SK-N-DZ (cell line): ENCODE results near the gene PTBP1.

Experiments
- DNase-seq: peaks from one replicate; pipeline ENCODE4 v3.0.0-alpha.2; 2015; ENCODE audit warnings: low spot score

PTBP1 gene

DNA sequence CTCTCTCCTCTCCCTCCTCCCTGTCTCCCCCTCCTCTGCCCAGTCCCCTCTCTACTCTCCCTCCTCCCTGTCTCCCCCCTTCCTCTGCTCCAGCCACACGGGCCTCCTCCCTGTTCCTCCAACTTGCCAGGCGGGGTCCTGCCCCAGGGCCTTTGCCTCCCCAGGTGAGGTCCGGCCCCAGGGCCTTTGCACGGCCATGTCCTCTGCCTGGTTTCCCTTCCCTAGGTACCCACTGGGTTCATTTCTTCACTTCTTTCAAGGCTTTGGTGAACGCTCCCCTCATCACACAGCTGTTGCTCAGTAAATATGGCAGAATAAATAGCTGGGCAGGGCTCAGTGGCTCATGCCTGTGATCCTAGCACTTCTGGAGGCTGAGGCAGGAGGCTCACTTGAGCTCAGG is 25.2 kb upstream of the PTBP1 start:
- no peak for DNase-seq

DNA sequence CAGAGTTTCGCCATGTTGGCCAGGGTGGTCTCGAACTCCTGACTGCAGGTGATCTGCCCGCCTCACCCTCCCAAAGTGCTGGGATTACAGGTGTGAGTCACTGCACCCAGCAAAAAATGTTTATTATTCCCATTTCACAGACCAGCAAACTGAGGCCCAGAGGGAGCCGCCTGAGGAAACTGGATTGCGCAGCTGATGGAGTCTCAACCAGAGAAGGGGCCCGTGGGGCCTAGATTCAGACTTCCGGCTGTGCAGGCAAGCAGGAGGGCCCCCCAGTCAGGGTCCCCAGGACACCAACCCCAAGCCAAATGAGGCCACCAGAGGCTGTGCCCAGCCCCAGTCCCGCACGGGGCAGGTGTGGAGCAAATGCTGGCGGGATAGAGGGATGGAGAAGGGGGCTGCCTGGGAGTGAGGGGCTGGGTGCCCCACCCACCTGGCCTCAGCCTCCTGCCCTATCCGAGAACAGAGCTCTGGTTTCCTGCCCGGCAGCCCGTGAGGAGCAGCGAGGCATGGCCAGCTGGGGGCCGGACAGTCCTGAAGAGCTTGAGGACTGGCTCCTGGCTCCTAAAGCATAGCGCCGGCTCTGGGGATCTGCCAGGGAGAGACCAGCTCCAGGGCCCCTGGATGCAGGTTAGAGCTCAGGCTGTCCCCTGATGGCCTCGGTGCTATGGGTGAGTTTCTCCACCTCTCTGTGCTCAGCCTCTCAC is 24.4 kb upstream of the PTBP1 start:
- DNase-seq: no peak

DNA sequence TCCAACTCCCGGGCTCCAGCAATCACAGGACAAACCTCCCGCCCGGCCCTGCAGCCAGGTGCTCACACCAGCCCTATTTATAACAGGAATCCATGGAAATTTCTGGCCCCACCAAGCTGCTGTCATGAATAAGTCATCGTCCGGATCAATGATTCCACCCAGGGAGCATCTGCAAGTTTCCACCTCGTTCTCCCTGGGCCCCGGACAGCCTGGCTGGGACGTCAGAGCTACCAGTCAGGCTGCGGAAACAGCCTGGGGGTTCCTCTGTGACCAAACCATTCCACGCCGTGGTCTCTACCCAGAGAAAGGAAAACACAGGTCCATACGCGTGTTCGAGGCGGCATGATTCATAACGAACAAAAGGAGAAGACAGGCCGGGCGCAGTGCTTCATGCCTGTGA is 20.7 kb upstream of the PTBP1 start:
- no peak for DNase-seq

DNA sequence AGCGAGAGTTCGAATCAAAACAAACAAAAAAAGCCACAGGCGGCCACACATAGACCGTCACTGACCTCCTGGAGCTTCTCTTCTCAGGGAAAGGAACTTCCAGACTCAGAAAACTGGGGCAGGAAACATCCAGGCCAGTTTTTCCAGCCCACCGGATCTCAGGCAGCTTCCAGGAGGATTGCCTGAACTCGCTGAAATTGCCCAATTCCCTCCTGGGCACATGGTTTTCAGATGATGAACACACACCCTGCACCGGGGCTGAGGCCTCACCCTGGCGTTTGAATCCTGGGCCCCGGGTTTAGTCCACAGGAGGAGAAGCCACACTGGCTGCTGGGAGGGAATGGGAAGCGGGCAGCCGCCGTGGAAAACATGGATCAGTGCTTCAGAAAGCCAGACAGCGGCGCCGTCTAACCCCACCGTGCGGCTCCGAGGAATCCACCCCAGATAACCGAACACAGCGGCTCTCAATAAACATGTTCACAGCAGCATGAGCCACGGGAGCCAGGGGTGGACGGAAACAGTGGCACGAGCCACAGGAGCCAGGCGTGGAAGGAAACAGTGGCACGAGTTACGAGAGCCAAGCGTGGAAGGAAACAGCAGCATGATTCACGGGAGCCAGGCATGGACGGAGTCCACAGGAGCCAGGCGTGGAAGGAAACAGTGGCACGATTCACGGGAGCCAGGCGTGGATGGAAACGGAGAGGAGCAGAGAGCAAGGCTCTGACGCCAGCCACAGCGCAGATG is 18.2 kb upstream of the PTBP1 start:
- DNase-seq: peak; percentile 61

DNA sequence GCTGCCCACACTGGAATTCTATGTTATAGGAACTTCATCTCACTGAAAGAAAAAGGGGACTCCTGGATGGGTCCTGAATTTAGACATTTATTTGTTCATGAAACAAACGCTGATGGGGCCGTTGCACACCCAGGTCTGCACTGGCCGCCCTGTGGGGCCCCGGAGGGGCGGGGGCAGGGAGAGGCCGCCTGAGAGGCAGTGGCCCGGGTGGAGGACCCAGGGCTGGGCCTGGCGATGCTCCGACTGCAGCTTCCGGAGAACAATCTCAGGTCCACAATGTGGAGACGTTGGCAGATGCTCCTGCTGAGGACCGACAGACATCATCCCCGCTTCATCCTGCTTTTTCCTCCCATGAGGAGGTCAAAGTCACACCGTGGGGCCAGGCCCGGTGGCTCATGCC is 16.3 kb upstream of the PTBP1 start:
- no peak for DNase-seq

DNA sequence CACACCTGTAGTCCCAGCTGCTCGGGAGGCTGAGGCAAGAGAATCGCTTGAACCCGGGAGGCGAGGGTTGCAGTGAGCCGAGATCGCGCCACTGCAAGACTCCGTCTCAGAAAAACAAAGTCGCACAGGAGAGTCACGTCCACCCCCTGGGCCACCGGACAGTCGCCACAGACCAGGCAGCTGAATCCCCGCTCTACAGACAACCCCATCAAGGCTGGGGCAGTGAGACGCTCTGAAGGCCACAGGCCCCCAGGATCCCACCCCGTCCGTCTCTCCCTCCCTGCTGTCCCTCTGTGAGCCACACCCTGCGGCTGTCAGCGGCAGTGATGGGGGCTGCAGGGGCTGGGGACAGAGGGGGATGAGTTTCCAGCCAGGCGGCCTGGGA is 15.5 kb upstream of the PTBP1 start:
- no peak for DNase-seq

DNA sequence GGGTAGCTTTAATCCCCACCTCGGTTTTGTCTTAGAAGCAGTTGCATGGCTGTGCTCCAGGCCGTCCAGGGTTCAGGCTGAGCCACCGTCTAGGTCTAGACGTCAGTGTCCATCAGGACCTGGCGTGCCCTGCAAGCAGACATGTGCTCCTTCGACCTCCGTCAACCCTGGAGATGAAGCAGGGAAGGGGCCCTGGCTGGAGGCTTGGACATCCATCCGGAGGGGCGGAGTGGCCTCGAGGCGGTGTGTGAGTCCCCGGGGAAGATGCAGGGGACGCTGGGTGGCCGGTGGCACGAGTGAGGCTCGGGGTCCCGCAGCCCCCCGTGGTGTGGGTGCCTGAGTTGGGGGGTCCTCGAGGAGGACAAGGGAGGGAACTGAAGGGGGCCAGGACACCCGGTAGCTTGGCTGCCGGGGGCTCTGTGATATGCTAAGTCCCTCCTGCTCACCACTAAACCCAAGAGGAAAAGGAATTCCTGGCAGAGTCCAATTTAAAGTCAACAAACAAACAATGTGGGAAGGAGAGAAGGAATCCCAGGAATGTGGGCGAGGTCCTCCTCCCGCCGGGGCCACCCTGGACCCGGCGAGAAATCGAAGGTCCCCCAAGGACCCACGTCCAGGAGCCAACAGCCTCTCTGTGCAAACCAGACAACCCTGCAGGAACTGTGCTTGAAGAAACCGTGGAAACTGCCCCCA is 14.9 kb upstream of the PTBP1 start:
- no peak for DNase-seq

DNA sequence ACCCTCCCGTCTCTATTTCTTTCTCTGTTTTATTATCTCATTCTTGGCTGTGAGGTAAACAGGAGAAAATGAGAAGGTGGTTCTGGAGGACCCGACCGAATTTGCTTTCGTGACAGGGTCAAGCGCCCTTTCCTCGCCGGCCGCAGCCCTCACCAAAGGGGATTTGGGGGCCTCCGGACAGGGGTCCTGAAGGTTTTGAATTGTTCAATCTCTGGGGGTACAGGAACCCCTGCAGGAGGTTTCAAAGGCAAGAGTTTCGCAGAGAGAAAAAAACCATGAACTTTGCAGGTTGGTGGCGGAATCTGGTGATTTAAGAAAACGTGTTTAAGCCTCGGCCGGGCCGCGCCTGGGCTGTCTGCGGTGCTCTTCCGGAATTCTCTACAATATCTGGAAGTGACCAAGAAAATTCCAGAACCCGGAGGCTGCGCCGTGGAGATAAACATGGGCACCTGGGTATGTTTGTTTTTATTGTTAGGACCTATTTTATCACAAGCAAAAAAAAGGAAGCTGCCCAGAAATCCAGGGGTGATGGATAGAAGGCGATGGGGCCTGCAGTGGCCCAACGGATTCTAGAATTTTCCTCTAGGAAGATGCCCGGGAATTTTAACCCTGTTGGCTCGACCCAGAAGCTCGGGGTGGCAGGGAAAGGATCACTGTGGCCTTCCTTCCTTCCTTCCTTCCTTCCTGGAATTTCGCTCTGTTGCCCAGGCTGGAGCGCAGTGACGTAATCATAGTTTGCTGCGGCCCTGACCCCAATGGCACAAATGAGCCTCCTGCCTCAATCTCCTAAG is 14.2 kb upstream of the PTBP1 start:
- DNase-seq: no peak

DNA sequence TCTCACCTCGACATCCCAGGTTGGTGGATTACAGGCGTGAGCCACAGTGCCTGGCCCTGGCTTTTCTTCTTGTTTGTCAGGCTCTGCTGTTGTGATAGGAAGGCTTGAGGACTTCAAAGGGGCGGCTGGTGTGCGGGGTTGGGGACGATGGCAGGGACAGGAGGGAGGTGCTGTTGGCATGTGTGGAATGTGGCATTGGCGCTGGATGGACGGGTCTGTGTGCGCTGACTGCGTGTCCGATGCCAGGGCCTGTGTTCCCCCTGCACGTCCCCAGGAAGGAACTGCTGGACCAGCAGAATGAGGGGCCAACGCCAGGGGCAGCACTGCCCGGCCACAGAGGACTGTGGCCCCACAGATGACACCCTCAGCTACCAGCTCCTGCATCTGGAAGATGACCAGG is 12.7 kb upstream of the PTBP1 start:
- no peak for DNase-seq

DNA sequence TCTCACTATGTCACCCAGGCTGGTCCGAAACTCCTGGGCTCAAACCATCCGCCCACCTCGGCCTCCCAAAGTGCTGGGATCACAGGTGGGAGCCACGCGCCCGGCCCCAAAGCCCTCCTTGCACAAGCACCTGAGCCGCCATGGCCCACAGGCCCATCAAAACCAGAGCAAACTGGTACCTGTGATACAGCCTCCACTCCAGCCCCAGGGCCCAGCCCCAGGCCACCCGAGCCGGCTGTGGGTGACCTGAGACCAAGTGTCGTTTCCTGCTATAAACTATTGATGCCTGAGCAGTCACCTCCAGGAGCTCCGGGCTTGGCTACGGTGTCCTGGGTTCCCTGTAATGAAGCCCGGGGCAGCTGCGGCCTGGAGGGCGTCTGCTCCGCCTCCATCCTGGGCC is 9.7 kb upstream of the PTBP1 start:
- DNase-seq: no peak

DNA sequence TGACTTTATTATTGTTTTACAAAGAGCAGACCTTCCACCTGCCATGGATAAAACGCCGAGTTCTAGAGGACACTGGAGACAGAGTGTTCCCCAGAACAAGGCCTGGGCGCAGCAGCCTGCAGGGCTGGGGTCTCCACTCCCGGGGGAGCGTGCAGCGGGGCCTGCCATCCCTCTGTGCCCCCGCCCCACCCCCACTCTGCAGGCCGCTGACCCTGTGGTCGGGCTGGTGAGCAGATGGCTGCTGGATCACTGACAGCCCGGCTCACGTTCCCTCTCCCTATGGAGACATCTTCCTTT is 8.6 kb upstream of the PTBP1 start:
- DNase-seq: peak; percentile 82

DNA sequence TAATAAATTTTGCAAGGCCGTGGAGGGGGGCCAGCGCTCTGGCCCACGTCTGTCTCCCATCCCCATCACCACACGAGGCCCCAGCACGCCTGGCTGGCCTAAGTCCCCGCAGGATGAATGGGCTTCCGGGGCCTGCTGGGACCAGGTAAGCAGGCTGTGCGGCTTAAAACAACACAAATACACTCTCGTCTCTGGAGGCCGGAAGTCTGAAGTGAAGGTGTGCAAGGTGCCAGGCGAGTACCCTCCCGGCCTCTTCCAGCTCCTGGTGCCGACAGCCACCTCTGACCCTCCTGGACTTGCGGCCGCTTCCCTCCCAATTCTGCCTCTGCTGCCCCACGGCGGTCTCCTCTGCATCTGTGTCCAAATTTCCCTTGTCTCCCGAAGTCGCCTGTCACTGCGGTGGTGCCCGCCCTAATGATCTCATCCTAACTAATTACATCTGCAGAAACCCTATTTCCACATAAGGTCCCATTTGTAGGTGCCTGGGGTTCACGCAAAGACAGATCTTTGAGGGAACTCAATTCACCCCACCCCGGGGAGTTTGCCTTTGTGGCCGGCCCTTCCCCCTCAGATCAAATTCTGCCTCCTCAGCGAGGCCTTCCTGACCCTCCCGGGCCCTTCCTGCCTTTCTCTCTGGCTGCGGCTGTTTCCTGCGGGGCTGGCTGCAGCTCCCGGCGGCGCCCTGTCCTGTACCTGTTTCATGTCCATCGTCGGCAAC is 8.1 kb upstream of the PTBP1 start:
- peak; percentile 73 for DNase-seq

DNA sequence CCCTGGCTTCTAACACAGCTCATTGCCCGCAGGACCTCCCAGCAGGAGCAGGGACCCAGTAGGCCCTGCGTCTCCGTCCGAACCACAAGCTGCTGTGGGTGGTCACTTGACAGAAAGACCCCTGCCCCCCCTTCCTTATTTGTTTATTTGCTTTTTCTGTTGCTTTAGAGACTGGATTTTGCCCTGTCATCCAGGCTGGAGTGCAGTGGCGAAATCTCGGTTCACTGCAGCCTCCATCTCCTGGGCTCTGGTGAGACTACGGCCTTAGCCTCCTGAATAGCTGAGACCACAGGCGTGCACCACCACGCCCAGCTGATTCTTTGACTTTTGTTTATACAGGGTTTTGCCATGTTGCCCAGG is 7.6 kb upstream of the PTBP1 start:
- DNase-seq: no peak

DNA sequence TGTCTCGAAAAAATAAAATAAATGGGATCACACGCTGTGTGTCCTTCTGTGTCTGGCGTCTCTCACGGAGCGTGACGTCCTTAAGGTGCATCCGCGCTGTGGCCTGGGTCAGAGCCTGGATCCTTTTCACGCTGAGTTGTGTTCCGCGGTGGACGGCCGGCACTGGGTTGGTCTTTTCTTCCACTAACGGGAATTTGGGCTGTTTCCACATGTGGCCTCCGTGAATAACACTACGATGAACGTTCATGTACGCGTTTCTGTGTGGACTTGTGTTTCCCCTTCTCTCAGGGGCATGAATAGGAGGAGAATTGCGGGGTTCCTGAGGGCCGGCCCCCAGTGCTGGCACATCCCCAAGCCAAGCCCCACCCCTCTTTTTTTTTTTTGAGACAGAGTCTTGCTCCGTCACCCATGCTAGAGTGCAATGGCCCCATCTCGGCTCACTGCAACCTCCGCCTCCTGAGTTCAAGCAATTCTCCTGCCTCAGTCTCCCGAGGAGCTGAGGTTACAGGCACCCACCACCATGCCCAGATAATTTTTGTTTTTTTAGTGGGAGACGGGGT is 6.2 kb upstream of the PTBP1 start:
- DNase-seq: no peak

DNA sequence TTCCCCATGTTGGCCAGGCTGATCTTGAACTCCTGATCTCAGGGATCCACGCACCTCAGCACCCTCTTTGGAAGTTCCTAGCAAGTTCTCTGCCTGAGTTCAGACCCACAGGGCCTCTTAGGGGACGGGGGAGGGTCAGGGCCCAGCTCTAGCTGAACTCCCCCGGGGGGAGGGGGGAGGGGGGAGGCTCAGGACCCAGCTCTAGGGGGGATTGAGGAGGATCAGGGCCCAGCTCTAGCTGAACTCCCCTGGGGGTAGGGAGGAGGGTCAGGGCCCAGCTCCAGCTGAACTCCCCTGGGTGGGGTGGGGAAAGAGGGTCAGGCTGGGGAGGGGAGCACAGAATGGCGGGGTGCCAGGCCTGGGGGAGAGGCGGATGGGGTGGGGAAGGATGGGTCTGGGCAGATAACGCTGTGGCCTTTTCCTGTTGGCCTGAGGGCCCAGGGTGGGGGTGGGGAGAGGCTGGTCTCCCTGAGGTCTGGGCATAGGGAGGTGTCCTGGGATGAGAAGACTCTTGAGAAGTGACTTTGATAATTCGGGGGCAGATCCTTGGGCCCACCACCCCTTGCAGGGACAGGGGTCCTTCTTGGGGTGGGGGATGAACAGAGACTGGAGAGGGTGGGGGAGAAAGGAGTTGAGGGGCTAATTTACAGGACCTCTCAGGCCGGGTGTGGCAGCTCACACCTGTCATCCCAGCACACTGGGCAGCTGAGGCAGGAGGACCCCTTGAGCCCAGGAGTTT is 5.5 kb upstream of the PTBP1 start:
- no peak for DNase-seq

DNA sequence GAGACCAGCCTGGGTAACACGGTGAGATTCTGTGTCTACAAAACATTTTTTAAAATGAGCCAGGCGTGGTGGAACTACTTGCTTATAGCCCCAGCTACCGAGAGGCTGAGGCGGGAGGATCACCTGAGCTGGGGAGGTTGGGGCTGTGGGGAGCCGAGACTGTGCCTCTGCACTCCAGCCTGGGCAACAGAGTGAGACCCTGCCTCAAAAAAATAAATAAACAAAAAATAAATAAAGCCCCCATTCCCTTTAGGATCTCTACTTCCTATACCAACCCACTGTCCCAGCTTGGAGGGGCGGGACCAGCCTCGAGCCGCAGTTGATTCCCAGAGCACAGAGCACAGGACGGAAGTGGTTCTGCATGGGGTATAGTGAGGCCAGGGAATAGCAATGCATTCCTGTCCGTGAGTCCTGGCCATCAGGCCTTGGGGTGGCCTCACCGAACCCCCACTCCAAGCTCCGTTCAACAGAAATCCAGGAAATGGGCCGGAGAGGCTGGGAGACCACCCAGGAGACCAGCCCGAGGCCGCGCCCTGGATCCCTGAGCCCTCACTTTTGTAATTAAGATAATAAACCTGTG is 4.9 kb upstream of the PTBP1 start:
- no peak for DNase-seq

DNA sequence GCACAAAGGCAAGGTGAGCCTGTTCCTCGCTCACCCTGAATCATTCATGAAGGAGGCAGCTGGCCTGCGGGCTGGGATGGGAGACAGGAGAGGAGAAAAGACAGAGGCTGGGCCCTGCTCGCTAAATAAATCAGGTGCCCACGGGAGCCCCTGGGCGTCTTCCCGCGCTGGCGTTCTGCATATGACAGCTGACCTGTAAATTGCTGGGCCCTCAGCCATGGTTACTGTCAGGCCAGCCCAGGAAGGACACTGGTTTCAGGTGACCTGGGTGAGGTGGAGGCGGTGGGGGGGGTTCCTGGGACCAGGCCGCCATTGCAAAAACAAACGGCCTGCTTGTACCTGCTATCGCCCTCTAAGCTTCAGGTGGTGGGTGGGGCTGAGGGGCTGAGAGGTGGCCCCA is 3.4 kb upstream of the PTBP1 start:
- no peak for DNase-seq

DNA sequence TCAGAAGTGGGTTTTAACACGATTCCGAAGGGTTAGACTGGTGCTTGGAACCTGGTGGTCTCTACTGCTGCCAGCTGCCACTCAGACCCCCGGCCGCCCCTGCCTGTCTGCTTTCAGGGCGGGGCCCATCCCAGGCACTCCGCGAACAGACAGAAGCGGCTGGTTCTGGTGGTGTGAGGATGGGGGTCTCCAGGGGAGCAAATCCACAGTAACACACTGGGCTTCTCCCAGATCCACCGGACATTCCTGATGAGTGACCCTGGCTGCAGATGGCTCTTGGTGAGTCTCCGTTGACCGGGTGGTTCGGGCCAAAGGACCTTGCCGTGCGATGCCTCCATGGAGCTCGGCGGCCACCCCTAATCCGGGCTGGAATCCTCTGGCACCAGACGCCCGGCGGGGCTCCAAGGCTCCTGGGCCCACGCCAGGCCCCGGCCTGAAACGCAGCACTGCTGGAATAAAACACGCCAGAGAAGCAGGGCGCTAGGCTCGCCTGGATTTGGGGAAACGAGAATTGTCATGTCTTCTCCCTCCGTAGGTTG is 2.1 kb upstream of the PTBP1 start:
- DNase-seq: no peak

DNA sequence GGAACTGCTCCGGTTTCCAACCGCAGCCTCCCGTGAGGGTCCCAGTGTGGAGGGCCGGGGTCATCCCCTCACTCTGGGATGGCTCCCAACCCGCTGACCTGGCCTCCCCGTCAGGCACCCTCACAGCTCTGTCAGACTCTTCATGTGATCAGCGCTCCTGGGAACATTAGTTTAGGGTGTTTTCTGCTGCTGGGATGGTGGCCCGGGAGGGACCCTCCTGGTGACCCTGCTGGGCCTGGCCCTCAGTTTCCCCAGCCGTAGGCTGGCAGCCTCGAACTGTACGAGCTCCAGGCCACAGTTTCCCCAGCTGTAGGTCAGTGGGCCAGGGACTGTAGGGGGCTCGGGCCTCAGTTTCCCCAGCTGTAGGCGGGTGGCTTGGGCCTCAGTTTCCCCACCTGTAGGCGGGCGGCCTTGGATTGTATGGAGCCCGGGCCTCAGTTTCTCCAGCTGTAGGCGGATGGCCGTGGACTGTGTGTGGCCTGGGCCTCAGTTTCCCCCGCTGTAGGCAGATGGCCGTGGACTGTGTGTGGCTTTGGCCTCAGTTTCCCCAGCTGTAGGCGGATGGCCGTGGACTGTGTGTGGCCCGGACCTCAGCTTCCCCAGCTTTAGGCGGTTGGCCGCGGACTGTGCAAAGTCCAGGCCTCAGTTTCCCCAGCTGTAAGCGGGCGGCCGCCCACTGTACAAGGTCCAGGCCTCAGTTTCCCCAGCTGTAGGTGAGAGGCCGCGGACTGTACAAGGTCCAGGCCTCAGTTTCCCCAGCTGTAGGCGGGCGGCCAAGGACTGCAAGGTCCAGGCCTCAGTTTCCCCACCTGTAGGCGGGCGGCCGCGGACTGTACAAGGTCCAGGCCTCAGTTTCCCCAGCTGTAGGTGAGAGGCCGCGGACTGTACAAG is 1.3 kb upstream of the PTBP1 start:
- no peak for DNase-seq
